Fibroblast of skin of scalp (primary cell): ENCODE results near the gene DAB2.

Experiments
- DNase-seq: peaks from one replicate; pipeline ENCODE4 v3.0.0-alpha.2; 2013

Gene DAB2

GRCh38 chr5:39379693-39380092 lies 45.1 kb downstream of the DAB2 start:
- no peak for DNase-seq

GRCh38 chr5:39377613-39378012 lies 47.2 kb downstream of the DAB2 start:
- no peak for DNase-seq

- peak; percentile 55 for DNase-seq
Observed at GRCh38 chr5:39376293-39376714, 48.5 kb downstream of the DAB2 start.

GRCh38 chr5:39373791-39374190 lies 51.0 kb downstream of the DAB2 start:
- DNase-seq = no peak

- DNase-seq = no peak
Observed at GRCh38 chr5:39371367-39371635, 53.5 kb downstream of the DAB2 start.

GRCh38 chr5:39370555-39371366 lies 54.0 kb downstream of the DAB2 start:
- DNase-seq = no peak

- DNase-seq = no peak
Observed at GRCh38 chr5:39369123-39369815, 55.5 kb downstream of the DAB2 start.

- no peak for DNase-seq
Observed at GRCh38 chr5:39368116-39368515, 56.7 kb downstream of the DAB2 start.

- DNase-seq = no peak
Observed at GRCh38 chr5:39367711-39368110, 57.1 kb downstream of the DAB2 start.

- DNase-seq = no peak
Observed at GRCh38 chr5:39364367-39364766, 60.4 kb downstream of the DAB2 start, which contains the start of gene C9. C9 (minus strand) TSS chr5:39364495; CDS start chr5:39364464, 31 bp downstream.

- no peak for DNase-seq
Observed at GRCh38 chr5:39363217-39363616, 61.6 kb downstream of the DAB2 start.

- DNase-seq = no peak
Observed at GRCh38 chr5:39362646-39363045, 62.1 kb downstream of the DAB2 start.

GRCh38 chr5:39361306-39361705 lies 63.5 kb downstream of the DAB2 start:
- DNase-seq = no peak

- peak; percentile 47 for DNase-seq
Observed at GRCh38 chr5:39360471-39361111, 64.2 kb downstream of the DAB2 start.

- no peak for DNase-seq
Observed at GRCh38 chr5:39356263-39356662, 68.5 kb downstream of the DAB2 start.

GRCh38 chr5:39355324-39355723 lies 69.5 kb downstream of the DAB2 start:
- DNase-seq = no peak

GRCh38 chr5:39353717-39354399 lies 70.9 kb downstream of the DAB2 start:
- DNase-seq = no peak

GRCh38 chr5:39352951-39353350 lies 71.8 kb downstream of the DAB2 start:
- DNase-seq = no peak

- DNase-seq = no peak
Observed at GRCh38 chr5:39352170-39352569, 72.6 kb downstream of the DAB2 start.

GRCh38 chr5:39349484-39349883 lies 75.3 kb downstream of the DAB2 start:
- no peak for DNase-seq

- no peak for DNase-seq
Observed at GRCh38 chr5:39342460-39342859, 82.3 kb downstream of the DAB2 start.

- no peak for DNase-seq
Observed at GRCh38 chr5:39341896-39342295, 82.9 kb downstream of the DAB2 start.

GRCh38 chr5:39340506-39340905 lies 84.3 kb downstream of the DAB2 start:
- DNase-seq = peak; percentile 42
